Activated T-cell treated with anti-CD3 and anti-CD28 coated beads for 1 hour (primary cell): ENCODE measurements around the gene PRAC1.
"Not testable (repeated sequence)": the region's sequence is repeated elsewhere in the genome, so short reads cannot be mapped to it uniquely, and the experiment has no call there.

Source experiments
- DNase-seq: peaks from one replicate; pipeline ENCODE4 v3.0.0-alpha.2; 2020; ENCODE audit warnings: low read depth

Gene PRAC1

GRCh38 chr17:48726916-48727286 is 4.6 kb upstream of the PRAC1 start:
- DNase-seq = no peak

- no peak for DNase-seq
Measured at GRCh38 chr17:48726114-48726915, 4.0 kb upstream of the PRAC1 start.

DNA sequence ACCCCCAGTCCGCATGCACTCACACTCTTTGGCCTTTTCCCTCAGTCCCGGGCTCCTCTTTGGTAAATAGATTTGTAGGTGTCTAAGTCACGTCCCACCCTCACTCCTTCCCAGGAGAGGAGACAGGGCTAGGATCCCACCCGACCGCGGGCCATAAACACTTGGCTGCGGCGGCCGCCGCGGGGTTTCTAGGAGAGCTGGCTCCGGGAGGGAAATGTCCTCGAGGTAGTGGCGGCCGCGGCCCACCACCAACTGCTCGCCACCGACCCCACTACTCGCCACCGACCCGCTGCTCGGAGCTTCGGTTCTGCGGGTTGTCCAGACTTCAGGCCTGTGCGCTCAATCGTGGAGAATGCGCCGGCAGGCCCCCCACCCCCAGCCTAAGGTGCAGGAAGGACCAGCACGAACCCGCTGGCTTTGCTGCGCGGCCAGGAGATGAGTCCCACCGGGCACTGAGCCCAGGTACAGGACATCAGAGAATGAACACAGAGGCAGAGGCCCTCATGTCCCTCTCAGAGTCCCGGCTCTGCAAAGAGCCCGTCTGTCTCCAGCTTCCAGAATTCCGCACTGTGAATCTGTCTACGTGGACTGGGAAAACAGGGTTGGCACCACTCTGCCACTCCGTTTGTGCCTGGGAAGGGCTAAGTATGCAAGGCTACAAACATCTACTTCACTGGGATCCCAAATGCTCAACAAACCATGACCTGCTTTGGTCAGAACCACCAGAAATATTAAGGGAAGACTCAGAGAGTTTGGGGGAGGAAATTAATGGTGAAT is 3.2 kb upstream of the PRAC1 start:
- no peak for DNase-seq

DNA sequence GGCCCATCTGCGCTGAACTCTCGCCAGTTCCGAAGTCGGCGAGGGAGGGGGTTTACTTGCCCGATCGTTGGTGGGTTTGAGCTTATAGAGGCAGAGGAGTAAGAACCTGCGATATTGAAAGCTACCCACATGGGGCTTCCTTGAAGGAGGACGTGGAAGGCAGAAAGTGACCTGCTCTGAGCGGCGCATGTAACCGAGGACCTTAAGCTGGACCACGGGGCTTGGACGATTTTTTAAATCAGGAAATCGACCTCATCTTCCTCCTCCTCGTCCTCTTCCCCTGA is 2.6 kb upstream of the PRAC1 start:
- no peak for DNase-seq

DNA sequence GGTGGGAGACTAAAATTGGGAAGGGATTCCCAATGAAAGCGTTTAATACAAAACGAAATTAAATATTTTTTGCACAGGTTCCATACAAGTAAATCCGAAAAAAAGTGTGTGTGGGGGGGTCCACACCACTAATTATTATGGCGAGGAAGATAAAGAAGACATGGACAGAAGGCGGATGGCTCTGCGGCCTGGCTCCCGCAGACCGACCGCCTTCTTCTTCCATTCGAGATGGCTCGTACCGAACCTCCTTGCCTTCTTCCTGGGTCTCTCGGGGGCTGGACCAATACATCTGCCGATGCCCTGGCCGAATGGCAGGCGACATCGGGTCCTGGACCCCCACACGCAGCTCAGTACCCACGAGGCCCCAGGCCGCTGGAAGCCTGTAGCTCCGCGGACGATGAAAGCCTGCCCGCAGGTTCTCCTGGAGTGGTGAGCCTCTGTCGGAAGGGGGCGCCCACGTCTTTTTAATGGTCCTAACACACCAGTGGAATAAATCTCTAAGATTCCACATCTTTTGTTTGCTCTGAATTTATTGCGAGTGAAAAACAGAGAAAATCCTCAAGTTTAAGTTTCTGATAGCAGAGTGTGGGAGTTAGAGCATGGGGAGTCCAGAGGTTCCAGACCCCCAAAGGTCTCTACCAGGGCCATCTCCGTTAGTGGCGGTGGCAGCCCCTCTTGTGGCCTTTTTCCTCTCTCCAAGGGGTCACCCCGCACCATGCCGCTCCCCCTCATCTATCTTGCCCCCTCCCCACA is 2.1 kb upstream of the PRAC1 start:
- DNase-seq = peak; percentile 80

- no peak for DNase-seq
Measured at GRCh38 chr17:48723423-48724250, 1.3 kb upstream of the PRAC1 start.

- DNase-seq = no peak
Measured at GRCh38 chr17:48722915-48723422, 651 bp upstream of the PRAC1 start, which contains the start of gene PRAC2. TSS of gene PRAC2 (plus strand) at chr17:48723185. CDS start at chr17:48724411, 1,226 bp downstream.

GRCh38 chr17:48721009-48721402 is 1.3 kb downstream of the PRAC1 start:
- no peak for DNase-seq

- no peak for DNase-seq
Measured at GRCh38 chr17:48720266-48721008, 1.9 kb downstream of the PRAC1 start.

DNA sequence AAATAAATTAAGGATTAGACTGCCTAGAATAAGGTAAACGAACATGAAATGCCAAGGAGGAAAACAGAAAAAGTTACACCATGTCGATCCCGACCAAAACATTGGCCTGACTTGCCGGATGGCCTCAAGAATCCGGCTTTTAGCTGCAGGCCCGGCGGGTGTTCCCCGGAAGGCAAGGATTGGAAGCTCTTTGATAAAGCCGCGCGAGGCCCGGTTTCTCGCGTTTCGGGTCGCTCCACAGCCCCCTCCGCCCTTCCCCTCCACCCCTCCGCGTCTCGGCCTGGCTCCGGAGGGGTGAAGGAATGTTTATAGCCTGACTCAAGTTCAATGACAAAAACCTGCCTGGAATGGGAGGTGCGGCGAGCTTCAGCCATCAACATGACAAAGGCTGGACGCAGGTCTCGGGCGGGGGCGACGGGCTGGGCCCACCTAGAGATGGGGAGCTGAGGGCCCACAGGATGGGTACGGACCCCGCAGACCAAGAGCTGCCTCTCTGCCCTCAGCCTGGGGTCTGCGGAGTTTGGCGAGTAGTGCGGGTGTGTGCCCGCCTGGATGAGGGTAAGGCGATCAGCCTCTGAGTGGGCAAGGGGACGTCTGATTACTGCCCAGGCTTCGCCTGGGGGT is 2.6 kb downstream of the PRAC1 start:
- DNase-seq = no peak

DNA sequence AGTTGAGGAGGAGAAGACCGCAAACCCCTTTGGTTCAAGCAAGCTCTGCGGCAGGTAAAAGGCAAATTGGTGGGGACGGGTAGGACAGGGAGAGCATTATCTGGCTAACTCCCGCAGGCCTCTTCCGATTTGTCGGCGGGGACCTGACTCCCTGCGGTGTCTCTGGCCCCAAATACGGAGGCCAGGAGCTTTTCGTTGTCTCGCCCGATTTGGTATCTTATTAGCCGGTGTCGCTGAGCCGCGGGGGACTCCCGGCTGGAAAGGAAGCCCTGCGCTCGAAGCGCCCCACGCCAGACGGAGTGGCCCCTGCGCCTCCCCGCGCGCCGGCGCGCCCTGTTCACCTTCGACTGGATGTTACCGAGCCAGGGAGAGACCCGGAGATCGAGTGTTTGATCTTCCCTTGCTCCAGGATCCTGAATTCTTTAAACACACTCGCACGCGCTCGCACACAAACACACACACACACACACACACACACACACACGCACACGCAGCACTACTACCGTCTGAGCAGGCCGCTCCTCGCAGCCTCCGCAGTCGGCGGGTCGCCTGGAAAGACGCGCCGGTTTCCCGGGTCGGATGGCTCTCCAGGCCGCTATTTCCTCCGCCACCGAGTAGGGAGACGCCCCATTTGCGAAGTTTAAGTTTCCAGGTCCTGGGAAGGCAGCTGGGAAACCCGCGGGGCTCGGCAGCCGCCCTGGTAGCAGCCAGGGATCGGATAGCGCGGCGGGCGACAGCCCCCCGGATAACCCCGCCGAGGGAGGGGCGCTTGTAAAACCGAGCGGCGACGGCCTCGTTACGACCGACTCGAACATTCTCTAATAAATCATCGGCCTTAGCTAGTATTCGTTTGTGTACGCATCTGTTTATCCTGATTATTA is 3.3 kb downstream of the PRAC1 start:
- DNase-seq = no peak

GRCh38 chr17:48718227-48718760 is 4.0 kb downstream of the PRAC1 start:
- DNase-seq = no peak

DNA sequence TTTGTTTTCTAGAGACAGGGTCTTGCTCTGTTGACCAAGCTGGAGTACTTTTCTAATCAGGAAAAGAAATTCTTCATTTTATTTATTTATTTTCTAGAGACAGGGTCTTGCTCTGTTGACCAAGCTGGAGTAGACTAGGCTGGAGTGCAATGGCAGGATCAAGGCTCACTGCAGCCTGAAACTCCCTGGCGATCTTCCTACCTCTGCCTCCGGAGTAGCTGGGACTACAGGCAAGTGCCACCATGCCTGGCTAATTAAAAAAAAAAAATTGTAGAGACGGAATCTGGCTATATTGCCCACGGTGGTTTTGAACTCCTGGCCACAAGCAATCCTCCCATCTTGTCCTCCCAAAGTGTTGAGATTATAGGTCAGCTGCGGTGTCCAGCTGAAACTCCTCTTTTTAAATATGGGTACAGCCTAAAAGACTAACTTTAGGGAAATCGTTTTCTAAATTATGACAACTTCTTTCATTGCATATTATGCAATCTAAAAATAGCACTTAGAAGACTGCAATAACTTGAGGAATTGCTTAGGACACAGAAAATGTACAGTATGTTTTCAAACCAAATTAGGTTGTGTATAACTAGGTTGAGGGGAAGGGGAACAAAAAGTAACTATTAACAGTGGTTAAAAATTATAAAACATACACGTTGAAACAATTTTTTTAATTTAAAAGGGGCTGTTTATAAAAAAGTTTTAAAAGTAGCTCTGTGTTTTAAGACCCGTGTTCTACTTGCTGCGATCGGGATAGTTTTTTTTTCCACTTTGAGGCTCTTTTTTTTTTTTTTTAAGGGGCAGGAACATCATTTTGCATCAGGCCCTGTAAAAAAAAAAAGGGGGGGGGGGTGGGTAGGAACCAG is 4.7 kb downstream of the PRAC1 start:
- no peak for DNase-seq

- DNase-seq = not testable (repeated sequence)
Measured at GRCh38 chr17:48716549-48716948, 5.8 kb downstream of the PRAC1 start.

DNA sequence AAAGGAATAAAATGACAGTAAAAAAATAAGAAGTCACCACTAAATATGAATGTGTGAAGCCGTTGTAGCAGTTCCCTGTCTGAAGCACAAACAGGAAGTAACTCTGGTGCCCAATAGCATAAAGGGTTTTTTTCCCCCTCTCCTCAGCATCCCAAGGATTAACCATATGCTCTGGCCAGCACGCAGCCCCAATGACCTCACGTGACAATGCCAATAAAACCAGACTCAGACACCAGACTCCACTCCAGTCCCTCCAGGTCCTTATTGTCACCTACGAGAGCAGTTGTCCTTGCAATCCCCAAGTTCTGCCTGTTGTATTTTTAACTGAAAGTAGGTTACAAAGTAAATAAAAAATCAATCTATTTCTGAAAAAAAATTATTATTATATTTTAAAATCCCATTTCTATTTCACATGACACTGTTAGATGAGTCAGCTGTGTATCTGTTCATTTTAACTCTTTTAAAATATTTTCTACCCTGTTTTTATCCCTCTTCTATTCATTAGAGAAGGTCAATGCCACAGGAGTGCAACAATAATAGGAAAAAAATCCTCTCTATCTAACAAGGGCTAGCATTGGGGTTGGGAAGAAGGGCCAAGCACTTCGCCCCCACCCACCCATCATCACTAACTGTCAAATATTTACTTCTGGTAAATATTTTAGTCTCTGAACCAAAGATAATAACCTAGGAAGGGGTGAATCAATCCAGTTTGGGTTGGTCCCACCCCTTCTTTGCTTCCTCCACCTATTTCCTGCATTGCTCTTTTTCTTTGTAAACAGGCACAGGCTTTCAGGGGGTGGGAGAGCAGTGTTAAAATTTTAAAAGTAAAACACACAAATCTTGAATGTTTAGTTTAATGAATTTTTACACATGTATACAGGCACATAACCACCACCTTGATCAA is 6.6 kb downstream of the PRAC1 start:
- DNase-seq = no peak

GRCh38 chr17:48711128-48711527 is 11.2 kb downstream of the PRAC1 start:
- no peak for DNase-seq
